Loucy (cell line): ENCODE results near the gene BEGAIN.

Experiments
- H2AFZ ChIP-seq: fragments of 200-600 bp; sonication (generic); 2 replicates; pipeline ENCODE4 v1.6.0; 2016; ENCODE audit warnings: antibody characterized with exemption, mild to moderate bottlenecking, low read length, moderate library complexity
- H3F3A ChIP-seq: fragments of 200-600 bp; 2 replicates; pipeline ENCODE4 v1.6.0; 2016; ENCODE audit warnings: antibody characterized with exemption, low read depth, mild to moderate bottlenecking
- H3K27me3 ChIP-seq: fragments of 200-600 bp; sonication (generic); 2 replicates; pipeline ENCODE4 v1.6.1; 2014; ENCODE audit warnings: low read length, mild to moderate bottlenecking; ENCODE audit not compliant: insufficient read depth, poor library complexity, severe bottlenecking
- H3K36me3 ChIP-seq: fragments of 200-600 bp; sonication (generic); 2 replicates; pipeline ENCODE4 v1.6.1; 2016; ENCODE audit warnings: low read length; ENCODE audit not compliant: insufficient read depth
- H3K4me1 ChIP-seq: fragments of 200-600 bp; sonication (generic); 2 replicates; pipeline ENCODE4 v1.5.1; 2014; ENCODE audit warnings: low read length, mild to moderate bottlenecking; ENCODE audit not compliant: insufficient read depth, poor library complexity, severe bottlenecking
- H3K4me2 ChIP-seq: fragments of 200-600 bp; sonication (generic); 2 replicates; pipeline ENCODE4 v1.6.0; 2014; ENCODE audit warnings: antibody characterized with exemption, low read length, low read depth, mild to moderate bottlenecking; ENCODE audit not compliant: poor library complexity, severe bottlenecking
- H3K4me3 ChIP-seq: fragments of 200-600 bp; sonication (generic); 2 replicates; pipeline ENCODE4 v1.5.1; 2014; ENCODE audit warnings: low read length, mild to moderate bottlenecking, mixed read lengths; ENCODE audit not compliant: poor library complexity, severe bottlenecking
- H3K79me2 ChIP-seq: fragments of 200-600 bp; sonication (generic); 2 replicates; pipeline ENCODE4 v1.6.1; 2014; ENCODE audit warnings: low read length; ENCODE audit not compliant: insufficient read depth
- H3K9ac ChIP-seq: fragments of 200-600 bp; sonication (generic); 2 replicates; pipeline ENCODE4 v1.6.0; 2014; ENCODE audit warnings: mild to moderate bottlenecking, low read depth, low read length, moderate library complexity; ENCODE audit not compliant: poor library complexity, severe bottlenecking
- H3K9me2 ChIP-seq: fragments of 200-600 bp; sonication (generic); replicated peaks from 2 replicates; pipeline ENCODE4 v1.6.1; 2016; ENCODE audit warnings: low read depth, low read length, mixed read lengths
- H3K9me3 ChIP-seq: fragments of 200-600 bp; sonication (generic); 2 replicates; pipeline ENCODE4 v1.6.1; 2014; ENCODE audit warnings: mild to moderate bottlenecking, antibody characterized with exemption, low read length, low read depth; ENCODE audit not compliant: insufficient read depth
- H4K20me1 ChIP-seq: fragments of 200-600 bp; sonication (generic); 2 replicates; pipeline ENCODE4 v1.6.0; 2014; ENCODE audit warnings: antibody characterized with exemption, low read length, mild to moderate bottlenecking; ENCODE audit not compliant: insufficient read depth, poor library complexity, severe bottlenecking
- EZH2phosphoT487 ChIP-seq: fragments of 200-600 bp; IDR thresholded peaks from 2 replicates; pipeline ENCODE4 v1.6.1; 2018; ENCODE audit warnings: antibody characterized with exemption, mild to moderate bottlenecking, moderate library complexity, borderline replicate concordance
- TF ChIP-seq, protein P1 (sequence below): fragments of 200-600 bp; sonication (generic); conservative IDR thresholded peaks from 2 replicates; pipeline ENCODE4 v1.5.1; 2014; ENCODE audit warnings: mild to moderate bottlenecking, antibody characterized with exemption, low read length

Gene BEGAIN

DNA sequence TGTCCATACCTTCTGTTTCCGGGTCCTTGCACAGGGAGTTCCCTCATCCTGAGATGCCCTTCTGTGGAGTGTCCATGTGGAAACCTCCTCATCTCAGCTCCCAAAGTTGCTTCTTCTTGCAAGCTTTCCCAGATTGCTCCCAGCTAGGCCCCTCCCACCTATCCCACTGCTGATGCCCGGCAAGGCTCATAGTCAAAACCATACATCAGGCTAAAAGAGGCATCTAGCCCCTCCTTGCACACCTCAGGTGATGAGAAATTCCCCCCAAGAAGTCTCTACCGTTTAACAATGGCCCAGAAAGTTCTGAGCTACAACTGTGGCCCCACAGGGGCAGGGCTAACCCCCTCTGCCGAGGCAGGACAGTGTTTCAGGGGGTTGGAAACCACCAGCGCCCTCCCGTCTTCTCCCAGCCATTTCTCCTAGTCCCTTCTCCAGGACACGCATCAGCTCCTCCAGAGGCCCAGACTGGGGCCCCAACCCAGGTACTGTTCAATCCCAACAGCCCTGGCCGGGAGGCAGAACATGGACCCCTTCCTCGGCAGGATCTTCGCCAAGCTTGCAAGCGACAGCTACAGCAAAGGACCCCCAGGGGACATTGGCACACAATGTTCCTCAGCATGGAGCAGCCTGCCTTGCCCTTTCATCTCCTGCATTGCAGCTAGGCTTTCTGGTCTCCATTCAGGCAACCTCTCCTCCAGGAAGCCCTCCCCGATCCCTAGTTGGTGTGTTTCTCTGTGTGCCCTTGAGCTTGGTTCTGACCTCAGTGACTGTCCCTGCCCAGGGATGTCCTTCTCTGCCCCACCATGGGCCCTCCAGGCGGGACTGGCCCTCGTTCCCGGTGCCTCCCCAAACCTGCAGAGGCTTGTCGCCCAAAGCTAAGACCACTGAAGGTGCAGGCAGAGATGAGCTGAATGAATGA is 4.5 kb upstream of the BEGAIN start:
- H3K9me3 ChIP-seq = no peaks in the 10 kb centered on the region
- H2AFZ ChIP-seq = no peak overlapping the region
- H3K9ac ChIP-seq = no peak overlapping the region
- H3K4me2 ChIP-seq = no peak overlapping the region
- no peaks in the 10 kb centered on the region for H4K20me1 ChIP-seq
- no peaks in the 10 kb centered on the region for H3K9me2 ChIP-seq
- peaks cover 14% of the 10 kb centered on the region for H3K4me1 ChIP-seq
- no peaks in the 10 kb centered on the region for H3K79me2 ChIP-seq
- H3F3A ChIP-seq = peaks cover 3% of the 10 kb centered on the region; the same call in 1 of the 2 replicates
- TF ChIP-seq, protein P1, sequence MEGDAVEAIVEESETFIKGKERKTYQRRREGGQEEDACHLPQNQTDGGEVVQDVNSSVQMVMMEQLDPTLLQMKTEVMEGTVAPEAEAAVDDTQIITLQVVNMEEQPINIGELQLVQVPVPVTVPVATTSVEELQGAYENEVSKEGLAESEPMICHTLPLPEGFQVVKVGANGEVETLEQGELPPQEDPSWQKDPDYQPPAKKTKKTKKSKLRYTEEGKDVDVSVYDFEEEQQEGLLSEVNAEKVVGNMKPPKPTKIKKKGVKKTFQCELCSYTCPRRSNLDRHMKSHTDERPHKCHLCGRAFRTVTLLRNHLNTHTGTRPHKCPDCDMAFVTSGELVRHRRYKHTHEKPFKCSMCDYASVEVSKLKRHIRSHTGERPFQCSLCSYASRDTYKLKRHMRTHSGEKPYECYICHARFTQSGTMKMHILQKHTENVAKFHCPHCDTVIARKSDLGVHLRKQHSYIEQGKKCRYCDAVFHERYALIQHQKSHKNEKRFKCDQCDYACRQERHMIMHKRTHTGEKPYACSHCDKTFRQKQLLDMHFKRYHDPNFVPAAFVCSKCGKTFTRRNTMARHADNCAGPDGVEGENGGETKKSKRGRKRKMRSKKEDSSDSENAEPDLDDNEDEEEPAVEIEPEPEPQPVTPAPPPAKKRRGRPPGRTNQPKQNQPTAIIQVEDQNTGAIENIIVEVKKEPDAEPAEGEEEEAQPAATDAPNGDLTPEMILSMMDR = no peak
- TF ChIP-seq EZH2phosphoT487 = no peak
- no peak overlapping the region for H3K4me3 ChIP-seq
- no peaks in the 10 kb centered on the region for H3K36me3 ChIP-seq
- H3K27me3 ChIP-seq = no peaks in the 10 kb centered on the region

DNA sequence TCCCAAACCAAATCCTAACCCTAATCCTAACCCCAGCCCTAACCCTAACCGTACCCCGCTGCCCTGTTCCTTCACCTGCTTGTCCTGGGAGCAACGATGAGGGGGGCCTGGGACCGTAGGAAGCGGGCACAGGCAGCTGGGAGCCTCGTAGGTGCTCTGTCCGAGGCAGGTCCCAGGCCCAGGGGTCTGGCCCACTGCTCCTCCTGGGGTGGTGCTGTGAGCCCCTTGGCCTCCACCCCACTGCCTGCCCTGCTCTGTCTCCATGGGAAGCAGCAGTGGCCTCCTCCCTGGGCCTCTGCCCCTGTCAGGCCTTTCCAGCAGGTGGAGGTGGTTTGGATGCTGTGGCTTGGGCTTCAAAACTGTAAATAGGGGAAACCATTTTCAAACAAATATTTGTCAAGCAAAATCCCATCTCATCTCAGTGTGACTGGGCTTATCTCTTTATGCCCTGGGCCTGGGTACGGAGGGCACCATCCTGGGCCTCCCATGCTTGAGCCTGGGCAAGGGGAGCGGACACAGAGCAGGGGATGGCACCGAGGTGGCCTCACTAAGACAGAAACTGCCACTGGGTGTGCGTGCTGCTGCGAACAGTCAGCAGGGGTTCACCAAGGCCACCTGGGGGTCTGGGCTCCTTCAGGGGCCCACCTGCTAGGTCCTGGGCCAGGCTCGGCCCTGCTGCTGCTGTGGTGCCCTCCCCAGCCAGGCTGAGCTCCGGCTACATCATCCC is 3.7 kb upstream of the BEGAIN start:
- Histone ChIP-seq H3K9ac (no peak overlapping the region), H3K27me3 (no peaks in the 10 kb centered on the region)

DNA sequence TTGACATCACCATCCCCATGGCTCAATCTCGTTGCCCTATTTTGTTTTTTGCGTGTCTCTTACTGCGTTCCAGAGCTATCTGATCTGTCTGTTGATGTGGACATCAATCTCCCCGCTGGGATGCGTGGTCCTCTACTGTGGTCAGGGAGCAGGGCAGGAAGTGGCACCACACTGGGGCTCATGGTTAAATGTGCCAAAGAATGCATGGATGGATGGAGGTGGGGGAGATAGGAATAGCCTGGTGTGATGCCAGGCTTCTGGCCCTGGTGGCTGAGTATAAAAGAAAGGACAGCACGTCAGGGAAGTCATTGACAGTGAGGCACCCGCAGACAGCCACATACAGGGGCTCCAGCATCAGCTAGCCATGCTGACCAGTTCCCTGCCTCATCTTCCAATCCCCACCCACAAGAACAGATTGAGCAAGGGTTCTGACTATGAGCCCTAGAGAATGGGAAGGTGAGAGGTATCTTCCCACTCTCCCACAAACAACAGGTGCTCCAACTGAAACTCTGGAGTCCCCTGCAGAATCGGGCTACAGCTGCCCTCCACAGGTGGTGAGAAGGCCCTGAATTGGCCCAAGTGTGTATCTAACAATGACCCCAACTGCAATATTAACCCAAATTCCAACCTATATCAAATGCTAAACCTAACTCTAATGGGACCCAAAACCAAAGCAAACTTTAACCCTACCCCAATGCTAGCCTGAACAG is 2.7 kb upstream of the BEGAIN start:
- Histone ChIP-seq H4K20me1 (no peaks in the 10 kb centered on the region), H3K4me1 (peaks cover 23% of the 10 kb centered on the region), H3K79me2 (no peaks in the 10 kb centered on the region), H3K9me2 (no peaks in the 10 kb centered on the region), H3K4me2 (no peak overlapping the region), H3K9ac (no peak overlapping the region), H3K36me3 (no peaks in the 10 kb centered on the region), H3K9me3 (no peaks in the 10 kb centered on the region), H3K4me3 (no peak overlapping the region), H3K27me3 (no peaks in the 10 kb centered on the region), H3F3A (peaks cover 3% of the 10 kb centered on the region; the same call in 1 of the 2 replicates), H2AFZ (no peak overlapping the region)
- TF ChIP-seq EZH2phosphoT487 = no peak
- TF ChIP-seq, protein P1 = no peak

More for the DNA sequence above, 3.7 kb upstream of the BEGAIN start:
- Histone ChIP-seq H3K36me3 (no peaks in the 10 kb centered on the region), H3K9me2 (no peaks in the 10 kb centered on the region), H3K79me2 (no peaks in the 10 kb centered on the region), H3K4me2 (no peak overlapping the region), H3K9me3 (no peaks in the 10 kb centered on the region), H2AFZ (no peak overlapping the region), H4K20me1 (no peaks in the 10 kb centered on the region), H3F3A (peaks cover 3% of the 10 kb centered on the region; the same call in 1 of the 2 replicates), H3K4me1 (peaks cover 22% of the 10 kb centered on the region), H3K4me3 (no peak overlapping the region)
- TF ChIP-seq, protein P1 = no peak
- no peak for TF ChIP-seq EZH2phosphoT487
